AG08395 (cell line): Measurements from ENCODE around the gene ZNF892.
A peak's percentile ranks its signal among the peaks of the same experiment; 100 is the strongest.
"Not testable (repeated sequence)": the region's sequence is repeated elsewhere in the genome, so short reads cannot be mapped to it uniquely, and the experiment has no call there.

ENCODE experiments used
- DNase-seq: peaks from one replicate; pipeline ENCODE4 v3.0.0; 2012; ENCODE audit warnings: mixed read lengths, low spot score

The ZNF892 gene

DNA sequence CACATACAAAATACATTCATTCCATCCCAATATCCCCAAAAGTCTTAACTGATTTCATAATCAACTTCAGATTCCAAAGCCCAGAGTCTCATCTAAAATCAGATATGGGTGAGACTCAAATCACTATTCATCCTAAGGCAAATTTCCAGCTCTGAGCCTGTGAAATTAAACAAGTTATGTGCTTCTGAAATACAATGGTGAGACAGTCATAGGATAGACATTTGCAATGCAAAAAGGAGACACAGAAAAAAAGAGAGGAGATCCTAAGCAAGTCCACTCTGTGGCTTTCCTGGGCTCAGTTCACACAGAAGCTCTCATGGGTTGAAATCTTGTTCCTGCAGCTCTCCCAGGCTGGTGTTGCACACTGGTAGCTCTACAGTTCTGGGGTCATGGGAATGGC, 18.3 kb downstream of the ZNF892 start:
- DNase-seq, result no peak

DNA sequence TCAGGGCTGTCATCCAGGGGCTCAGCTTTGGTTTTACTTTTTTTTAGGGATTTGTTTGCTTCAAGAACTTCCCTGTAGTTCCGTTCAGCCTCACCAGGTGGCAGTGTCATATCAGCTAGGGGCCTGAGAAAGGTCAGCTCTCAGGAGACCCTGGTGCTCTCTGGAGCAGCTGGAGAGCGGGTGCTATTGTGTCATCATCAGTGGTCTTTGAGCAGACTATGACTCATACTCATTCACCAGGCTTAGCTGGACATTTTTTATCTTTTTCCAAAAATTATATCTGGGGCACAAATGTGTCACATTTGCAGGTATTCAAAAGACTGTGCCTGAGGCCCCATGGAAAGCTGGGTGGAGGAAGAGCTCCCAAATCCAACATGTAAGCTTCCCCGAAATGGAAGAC, 24.4 kb downstream of the ZNF892 start:
- DNase-seq, result peak; percentile 85

DNA sequence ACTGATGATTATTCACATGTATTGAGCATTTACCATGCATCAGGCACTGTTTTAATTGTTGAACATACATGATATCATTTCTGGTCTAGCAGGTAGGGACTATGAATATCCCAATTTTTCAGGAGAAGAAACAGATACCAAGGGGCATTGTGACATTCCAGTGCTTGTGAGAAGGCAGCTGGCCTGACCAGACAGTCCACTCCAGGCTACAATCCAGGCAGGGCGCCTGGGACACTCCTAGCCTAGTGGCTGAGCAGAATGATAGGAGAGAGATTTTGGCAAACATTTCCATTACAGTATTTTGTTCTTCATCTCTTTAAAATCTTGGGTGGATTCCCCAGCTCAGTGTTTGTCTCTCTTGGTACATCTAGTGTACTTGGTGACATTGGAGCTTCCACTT, 24.9 kb downstream of the ZNF892 start:
- DNase-seq, result no peak

DNA sequence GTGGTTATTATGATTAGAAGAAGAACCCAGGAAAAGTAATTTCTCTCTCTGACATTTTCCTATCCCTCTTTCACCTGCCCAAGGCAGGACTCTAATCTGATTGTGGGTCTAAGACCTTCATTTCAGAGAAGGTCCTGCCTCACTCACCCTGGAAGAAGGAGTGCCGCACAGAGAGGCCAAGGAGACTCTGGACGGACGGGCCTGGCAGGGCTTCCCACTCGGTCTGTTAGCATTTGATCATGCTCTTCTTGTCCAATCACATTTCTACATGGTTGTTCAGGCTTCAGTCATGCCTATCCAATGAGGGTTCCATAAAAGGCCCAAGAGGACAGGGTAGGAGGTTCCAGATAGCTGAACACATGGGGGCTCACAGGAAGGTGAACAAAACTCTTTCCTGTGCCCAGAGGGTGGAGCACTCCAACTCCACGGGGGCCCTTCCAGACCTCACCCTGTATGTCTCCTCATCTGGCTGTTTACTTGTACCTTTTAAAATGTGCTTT, 27.0 kb downstream of the ZNF892 start:
- DNase-seq, result no peak

DNA sequence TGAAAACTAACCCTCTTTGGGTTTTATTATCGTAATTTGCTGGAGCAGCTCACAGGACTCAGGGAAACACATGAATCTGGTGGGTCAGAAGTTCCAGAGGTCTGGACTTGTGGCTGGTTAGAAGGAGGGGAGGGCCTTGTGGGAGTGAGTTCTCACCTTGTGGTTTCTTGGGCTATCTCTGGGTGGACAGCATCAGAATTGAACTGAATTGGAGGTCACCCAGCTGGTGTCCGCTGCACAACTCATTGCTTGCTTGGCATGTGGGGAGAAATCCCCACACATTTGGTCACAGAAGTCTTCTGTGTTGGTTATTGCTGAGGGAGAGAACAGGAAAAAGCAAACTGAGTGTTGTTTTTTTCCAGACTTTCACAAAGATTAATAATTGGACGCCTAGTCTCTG, 27.5 kb downstream of the ZNF892 start:
- DNase-seq, result no peak

DNA sequence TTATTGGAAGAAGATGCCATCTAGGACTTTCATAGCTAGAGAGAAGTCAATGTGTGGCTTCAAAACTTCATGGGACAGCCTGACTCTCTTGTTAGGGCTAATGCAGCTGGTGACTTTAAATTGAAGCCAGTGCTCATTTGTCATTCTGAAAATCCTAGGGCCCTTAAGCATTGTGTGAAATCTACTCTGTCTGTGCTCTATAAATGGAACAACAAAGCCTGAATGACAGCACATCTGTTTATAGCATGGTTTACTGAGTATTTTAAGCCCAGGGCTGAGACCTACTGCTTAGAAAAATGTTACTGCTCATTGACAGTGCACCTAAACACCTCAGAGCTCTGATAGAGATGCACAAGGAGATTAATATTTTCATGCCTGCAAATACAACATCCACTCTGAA, 30.8 kb downstream of the ZNF892 start:
- DNase-seq, result no peak

DNA sequence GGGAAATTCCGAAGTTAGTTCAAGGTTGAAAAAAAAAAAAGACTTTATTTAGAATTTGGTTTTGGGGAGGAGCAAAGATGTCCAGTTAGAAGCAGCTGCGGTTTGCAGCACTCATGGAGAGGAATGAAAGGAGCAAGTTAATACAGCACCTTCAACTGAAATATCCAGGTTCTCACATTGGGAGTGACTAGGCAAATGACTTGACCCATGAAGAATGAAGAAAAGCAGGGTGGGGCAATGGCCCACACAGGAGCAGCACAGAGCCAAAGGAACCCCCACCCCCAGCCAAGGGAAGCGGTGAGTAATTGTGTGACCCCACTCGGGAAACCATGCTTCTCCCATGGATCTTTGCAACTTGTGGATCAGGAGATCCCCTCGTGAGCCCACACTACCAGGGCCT, 32.8 kb downstream of the ZNF892 start:
- no peak for DNase-seq

DNA sequence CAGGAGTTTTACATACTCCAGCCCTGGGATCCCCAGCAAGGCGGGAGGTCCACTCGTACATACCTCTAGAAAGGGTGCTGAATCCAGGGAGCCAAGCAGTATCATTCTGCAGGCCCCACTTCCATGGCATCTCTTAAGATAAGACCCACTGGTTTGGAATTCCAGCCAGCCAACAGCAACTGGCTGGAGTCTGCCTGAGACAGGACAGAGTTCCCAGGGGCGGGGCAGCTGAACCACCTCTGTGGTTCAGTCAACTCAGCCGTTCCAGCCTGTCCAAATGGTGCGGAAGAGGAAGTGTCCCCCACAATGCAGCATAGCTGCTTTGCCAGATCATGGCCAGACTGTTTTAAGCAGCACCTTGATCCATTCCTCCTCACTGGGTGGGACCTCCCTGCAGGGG, 33.2 kb downstream of the ZNF892 start:
- no peak for DNase-seq

DNA sequence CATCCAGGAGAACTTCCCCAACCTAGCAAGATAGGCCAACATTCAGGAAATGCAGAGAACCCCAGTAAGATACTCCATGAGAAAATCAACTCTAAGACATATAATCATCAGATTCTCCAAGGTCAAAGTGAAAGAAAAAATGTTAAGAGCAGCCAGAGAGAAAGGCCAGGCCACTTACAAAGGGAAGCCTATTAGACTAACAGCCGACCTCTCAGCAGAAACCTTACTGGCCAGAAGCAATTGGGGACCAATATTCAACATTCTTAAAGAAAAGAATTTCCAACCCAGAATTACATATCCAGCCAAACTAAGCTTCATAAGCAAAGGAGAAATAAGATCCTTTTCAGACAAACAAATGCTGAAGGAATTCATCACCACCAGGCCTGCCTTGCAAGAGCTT, 34.8 kb downstream of the ZNF892 start:
- DNase-seq, result not testable (repeated sequence)
